SK-N-SH treated with all-trans-retinoic acid at 6 μM for 48 hours (cell line): ENCODE results near the gene COPG2.

Experiments used
- ATAC-seq: fragments of 200-7000 bp; cut with Tn5 transposase; 3 replicates; pipeline ENCODE4 v1.9.1; 2020; ENCODE audit warnings: mild to moderate bottlenecking, moderate library complexity
- ARNTL ChIP-seq: fragments of 450-650 bp; formaldehyde crosslinking; IDR thresholded peaks from 2 replicates; pipeline ENCODE4 v1.5.0; 2020; ENCODE audit warnings: low read depth, mild to moderate bottlenecking, moderate library complexity, borderline replicate concordance
- CREB5 ChIP-seq: fragments of 250-450 bp; sonication (Bioruptor Pico); IDR thresholded peaks from 2 replicates; pipeline ENCODE4 v1.5.1; 2020; ENCODE audit warnings: low read depth, mild to moderate bottlenecking, moderate library complexity
- CSDC2 ChIP-seq: fragments of 250-450 bp; sonication (Bioruptor Pico); IDR thresholded peaks from 2 replicates; pipeline ENCODE4 v1.5.0; 2020; ENCODE audit warnings: mild to moderate bottlenecking, moderate library complexity
- ESRRG ChIP-seq: fragments of 250-450 bp; sonication (Bioruptor Pico); IDR thresholded peaks from 2 replicates; pipeline ENCODE4 v1.6.1; 2021; ENCODE audit warnings: mild to moderate bottlenecking
- GLIS3 ChIP-seq: fragments of 250-450 bp; sonication (Bioruptor Pico); IDR thresholded peaks from 2 replicates; pipeline ENCODE4 v1.5.0; 2020; ENCODE audit warnings: mild to moderate bottlenecking, moderate library complexity
- ISL1 ChIP-seq: fragments of 250-450 bp; sonication (Bioruptor Pico); IDR thresholded peaks from 2 replicates; pipeline ENCODE4 v2.1.2; 2022; ENCODE audit warnings: mild to moderate bottlenecking, moderate library complexity
- OSR1 ChIP-seq: fragments of 250-450 bp; sonication (Bioruptor Pico); IDR thresholded peaks from 2 replicates; pipeline ENCODE4 v1.8.0; 2022; ENCODE audit warnings: moderate library complexity, mild to moderate bottlenecking, inconsistent platforms
- PATZ1 ChIP-seq: fragments of 250-450 bp; sonication (Bioruptor Pico); IDR thresholded peaks from 2 replicates; pipeline ENCODE4 v1.8.0; 2020; ENCODE audit warnings: mild to moderate bottlenecking, moderate library complexity, borderline replicate concordance
- POU6F1 ChIP-seq: fragments of 250-450 bp; sonication (Bioruptor Pico); IDR thresholded peaks from 2 replicates; pipeline ENCODE4 v1.8.0; 2021; ENCODE audit warnings: low read depth, mild to moderate bottlenecking, moderate library complexity, borderline replicate concordance
- RARB ChIP-seq: fragments of 250-450 bp; sonication (Bioruptor Pico); IDR thresholded peaks from 2 replicates; pipeline ENCODE4 v1.8.0; 2021; ENCODE audit warnings: mild to moderate bottlenecking, moderate library complexity
- TCF4 ChIP-seq: fragments of 250-450 bp; sonication (Bioruptor Pico); IDR thresholded peaks from 2 replicates; pipeline ENCODE4 v1.8.0; 2021; ENCODE audit warnings: mild to moderate bottlenecking, moderate library complexity, borderline replicate concordance
- TOX ChIP-seq: fragments of 250-450 bp; sonication (Bioruptor Pico); IDR thresholded peaks from 2 replicates; pipeline ENCODE4 v1.8.0; 2021; ENCODE audit warnings: mild to moderate bottlenecking, moderate library complexity, borderline replicate concordance
- TSHZ2 ChIP-seq: fragments of 250-450 bp; sonication (Bioruptor Pico); IDR thresholded peaks from 2 replicates; pipeline ENCODE4 v1.5.0; 2020; ENCODE audit warnings: mild to moderate bottlenecking, moderate library complexity
- ZC3H10 ChIP-seq: fragments of 250-450 bp; sonication (Bioruptor Pico); IDR thresholded peaks from 2 replicates; pipeline ENCODE4 v1.5.1; 2021; ENCODE audit warnings: mild to moderate bottlenecking, moderate library complexity
- ZFP3 ChIP-seq: fragments of 250-450 bp; sonication (Bioruptor Pico); IDR thresholded peaks from 2 replicates; pipeline ENCODE4 v1.5.0; 2020; ENCODE audit warnings: mild to moderate bottlenecking, moderate library complexity
- ZFP30 ChIP-seq: fragments of 450-650 bp; formaldehyde crosslinking; IDR thresholded peaks from 2 replicates; pipeline ENCODE4 v1.5.0; 2022; ENCODE audit warnings: mild to moderate bottlenecking, moderate library complexity
- ZNF565 ChIP-seq: fragments of 450-650 bp; formaldehyde crosslinking; conservative IDR thresholded peaks from 2 replicates; pipeline ENCODE4 v1.5.0; 2020; ENCODE audit warnings: low read depth, mild to moderate bottlenecking, moderate library complexity
- ZNF70 ChIP-seq: fragments of 450-650 bp; formaldehyde crosslinking; IDR thresholded peaks from 2 replicates; pipeline ENCODE4 v1.5.0; 2020; ENCODE audit warnings: mild to moderate bottlenecking, moderate library complexity
- ZNF8 ChIP-seq: fragments of 450-650 bp; formaldehyde crosslinking; IDR thresholded peaks from 2 replicates; pipeline ENCODE4 v1.5.0; 2020; ENCODE audit warnings: mild to moderate bottlenecking, moderate library complexity
- TF ChIP-seq, protein P1 (sequence below): fragments of 250-450 bp; sonication (Bioruptor Pico); IDR thresholded peaks from 2 replicates; pipeline ENCODE4 v1.5.1; 2021; ENCODE audit warnings: mild to moderate bottlenecking, moderate library complexity

The COPG2 gene

DNA sequence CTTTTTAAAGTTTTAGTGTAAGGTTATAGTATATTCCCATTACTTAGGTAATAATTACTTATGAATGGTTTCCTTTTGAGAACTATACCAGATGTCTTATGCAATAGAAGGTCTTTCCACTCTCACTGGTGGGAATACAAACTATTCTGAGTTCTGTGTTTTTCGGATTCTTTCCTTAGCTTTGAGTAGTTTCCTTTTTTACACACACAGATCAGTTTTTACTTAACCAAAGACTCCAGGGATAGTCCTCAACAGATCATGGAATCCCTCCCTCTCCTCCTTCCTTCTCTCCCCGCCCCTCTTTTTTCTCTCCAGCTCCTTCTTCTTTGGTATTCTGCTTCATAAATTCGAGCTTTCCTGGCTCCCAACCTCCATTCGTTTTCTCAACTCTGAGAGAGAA, 13.3 kb downstream of the COPG2 start:
- no peak for ATAC-seq

DNA sequence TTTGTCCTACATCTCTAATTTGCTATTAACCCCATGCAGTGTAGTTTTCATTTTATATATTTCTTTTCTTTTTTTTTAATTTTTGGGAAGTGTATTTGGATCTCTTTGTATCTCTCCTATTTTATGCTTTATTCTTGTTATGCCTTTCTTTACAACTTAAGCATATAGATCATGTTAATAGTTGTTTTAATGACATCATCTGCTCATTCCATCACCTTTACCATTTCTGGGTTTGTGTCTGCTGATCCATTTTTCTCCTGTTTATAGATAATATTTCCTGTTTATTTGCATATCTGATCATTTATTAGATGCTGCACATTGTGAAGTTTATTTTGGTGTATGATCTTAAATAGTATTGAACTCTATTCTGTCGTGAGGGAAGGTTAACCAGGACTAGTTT, 13.7 kb downstream of the COPG2 start:
- ATAC-seq, result no peak
- TF ChIP-seq, protein P1, sequence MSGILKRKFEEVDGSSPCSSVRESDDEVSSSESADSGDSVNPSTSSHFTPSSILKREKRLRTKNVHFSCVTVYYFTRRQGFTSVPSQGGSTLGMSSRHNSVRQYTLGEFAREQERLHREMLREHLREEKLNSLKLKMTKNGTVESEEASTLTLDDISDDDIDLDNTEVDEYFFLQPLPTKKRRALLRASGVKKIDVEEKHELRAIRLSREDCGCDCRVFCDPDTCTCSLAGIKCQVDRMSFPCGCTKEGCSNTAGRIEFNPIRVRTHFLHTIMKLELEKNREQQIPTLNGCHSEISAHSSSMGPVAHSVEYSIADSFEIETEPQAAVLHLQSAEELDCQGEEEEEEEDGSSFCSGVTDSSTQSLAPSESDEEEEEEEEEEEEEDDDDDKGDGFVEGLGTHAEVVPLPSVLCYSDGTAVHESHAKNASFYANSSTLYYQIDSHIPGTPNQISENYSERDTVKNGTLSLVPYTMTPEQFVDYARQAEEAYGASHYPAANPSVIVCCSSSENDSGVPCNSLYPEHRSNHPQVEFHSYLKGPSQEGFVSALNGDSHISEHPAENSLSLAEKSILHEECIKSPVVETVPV (CRISPR knock-in tag), result no peak
- TF ChIP-seq RARB (CRISPR knock-in tag) (no peak), GLIS3 (CRISPR knock-in tag) (no peak), ISL1 (no peak), ESRRG (CRISPR knock-in tag) (no peak), TSHZ2 (CRISPR knock-in tag) (no peak), ZFP30 (no peak), CREB5 (CRISPR knock-in tag) (no peak), OSR1 (CRISPR knock-in tag) (no peak), CSDC2 (CRISPR knock-in tag) (no peak)

More for the DNA sequence above, 13.3 kb downstream of the COPG2 start:
- TF ChIP-seq GLIS3 (CRISPR knock-in tag), result no peak
- TF ChIP-seq ZNF70 (CRISPR knock-in tag), result no peak
- no peak for TF ChIP-seq POU6F1
- TF ChIP-seq ZC3H10 (CRISPR knock-in tag), result no peak
- TF ChIP-seq PATZ1 (CRISPR knock-in tag), result no peak
- no peak for TF ChIP-seq ZNF565 (CRISPR knock-in tag)
- no peak for TF ChIP-seq ZFP3 (CRISPR knock-in tag)
- no peak for TF ChIP-seq ESRRG (CRISPR knock-in tag)
- TF ChIP-seq, protein P1 (CRISPR knock-in tag), result no peak
- TF ChIP-seq ARNTL (CRISPR knock-in tag), result no peak
- TF ChIP-seq ZNF8 (CRISPR knock-in tag), result no peak
- no peak for TF ChIP-seq TCF4 (CRISPR knock-in tag)
- TF ChIP-seq TOX (CRISPR knock-in tag), result no peak
- TF ChIP-seq OSR1 (CRISPR knock-in tag), result no peak
- no peak for TF ChIP-seq TSHZ2 (CRISPR knock-in tag)
